ENCODE results near the gene OMA1. TPM values are rescaled to one million over a fixed set of nuclear protein-coding genes. Genes with fewer than 3 reads are reported as not detected.

OMA1 gene
- total and polyA plus RNA-seq, 8 donors: 20.5 to 28.3 (median 26.0) TPM

DNA sequence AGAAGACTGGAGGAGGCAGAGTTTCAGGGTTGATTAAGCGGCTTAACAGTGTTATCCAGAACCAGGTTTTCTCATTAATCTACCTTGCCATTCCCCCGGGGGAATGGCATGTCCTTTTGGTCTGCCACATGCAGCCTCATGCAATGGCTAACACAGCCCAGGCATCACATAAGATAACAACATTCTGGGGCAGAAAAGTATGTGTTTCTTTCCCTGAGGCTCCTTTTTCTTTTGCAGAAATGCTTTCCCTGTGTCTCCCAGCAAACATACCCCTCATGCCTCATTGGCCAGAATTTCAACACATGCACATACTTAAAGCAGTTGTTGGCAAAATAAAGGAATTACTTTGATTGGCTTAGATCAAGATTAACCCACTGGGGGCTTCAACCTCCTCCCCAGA is 98.6 kb downstream of the OMA1 start:
- no peak for ATAC-seq
- H3K27me3 ChIP-seq: no peaks in the 10 kb centered on the region
- H3K4me1 ChIP-seq: no peaks in the 10 kb centered on the region
- no peak overlapping the region for H3K4me3 ChIP-seq
- intact Hi-C loops (cut with DNase I): no loop called here
- no peaks in the 10 kb centered on the region for H3K36me3 ChIP-seq
- H3K27ac ChIP-seq: no peak overlapping the region
- no peak for DNase-seq
- no peak for TF ChIP-seq CTCF (IDR thresholded peaks at IDR 0.05)
- H3K9me3 ChIP-seq: no peaks in the 10 kb centered on the region

DNA sequence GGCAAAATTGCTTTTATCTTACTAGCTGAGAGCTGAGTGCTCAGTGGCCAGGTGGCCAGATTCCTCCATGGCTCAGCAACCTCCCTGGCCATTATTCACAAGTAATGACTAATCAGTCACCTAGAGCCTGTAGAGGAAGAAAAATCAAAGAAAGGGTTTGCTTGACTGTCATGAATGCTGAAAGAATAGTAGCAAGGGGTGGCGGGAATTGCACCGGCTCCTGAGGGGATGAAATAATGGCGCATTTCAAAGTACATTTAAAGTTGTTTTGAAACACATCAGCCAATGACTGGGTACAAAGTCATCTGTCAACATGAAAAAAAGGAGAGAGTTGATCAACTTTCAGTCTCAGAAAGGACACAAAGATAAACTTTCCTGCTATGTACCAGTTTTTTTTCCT is 99.5 kb downstream of the OMA1 start:
- DNase-seq (no peak), ATAC-seq (no peak)
- no peak overlapping the region for H3K4me3 ChIP-seq
- no peak overlapping the region for H3K27ac ChIP-seq
- no peaks in the 10 kb centered on the region for H3K9me3 ChIP-seq
- no peaks in the 10 kb centered on the region for H3K27me3 ChIP-seq
- H3K36me3 ChIP-seq: no peaks in the 10 kb centered on the region
- no peaks in the 10 kb centered on the region for H3K4me1 ChIP-seq
- intact Hi-C loops (cut with DNase I): no loop called here
- no peak for TF ChIP-seq CTCF (IDR thresholded peaks at IDR 0.05)

DNA sequence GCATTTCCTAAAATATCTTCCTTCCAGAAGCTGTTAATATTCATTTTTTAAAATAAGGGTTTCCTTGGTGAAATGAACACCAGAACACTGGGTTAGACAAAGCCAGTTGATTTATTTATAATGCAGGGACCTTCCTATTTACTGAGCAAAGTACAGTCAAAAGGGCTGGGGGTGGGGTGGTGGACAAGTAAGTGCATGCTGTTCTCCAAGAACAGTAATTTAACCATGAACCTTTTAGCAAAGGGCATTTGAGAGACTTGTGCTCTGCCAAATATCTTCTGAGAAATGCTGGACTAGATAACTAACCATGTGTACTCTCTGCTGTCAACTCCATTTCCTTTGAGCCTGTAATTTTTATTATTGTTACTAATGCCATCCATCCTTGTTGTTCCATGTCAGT is 100.2 kb downstream of the OMA1 start:
- no peak for DNase-seq
- Histone ChIP-seq H3K4me1 (no peaks in the 10 kb centered on the region), H3K27ac (no peak overlapping the region), H3K27me3 (no peaks in the 10 kb centered on the region), H3K4me3 (no peak overlapping the region), H3K9me3 (no peaks in the 10 kb centered on the region), H3K36me3 (no peaks in the 10 kb centered on the region)
- TF ChIP-seq CTCF (IDR thresholded peaks at IDR 0.05): no peak
- intact Hi-C loops (cut with DNase I): no loop called here
- ATAC-seq: no peak

DNA sequence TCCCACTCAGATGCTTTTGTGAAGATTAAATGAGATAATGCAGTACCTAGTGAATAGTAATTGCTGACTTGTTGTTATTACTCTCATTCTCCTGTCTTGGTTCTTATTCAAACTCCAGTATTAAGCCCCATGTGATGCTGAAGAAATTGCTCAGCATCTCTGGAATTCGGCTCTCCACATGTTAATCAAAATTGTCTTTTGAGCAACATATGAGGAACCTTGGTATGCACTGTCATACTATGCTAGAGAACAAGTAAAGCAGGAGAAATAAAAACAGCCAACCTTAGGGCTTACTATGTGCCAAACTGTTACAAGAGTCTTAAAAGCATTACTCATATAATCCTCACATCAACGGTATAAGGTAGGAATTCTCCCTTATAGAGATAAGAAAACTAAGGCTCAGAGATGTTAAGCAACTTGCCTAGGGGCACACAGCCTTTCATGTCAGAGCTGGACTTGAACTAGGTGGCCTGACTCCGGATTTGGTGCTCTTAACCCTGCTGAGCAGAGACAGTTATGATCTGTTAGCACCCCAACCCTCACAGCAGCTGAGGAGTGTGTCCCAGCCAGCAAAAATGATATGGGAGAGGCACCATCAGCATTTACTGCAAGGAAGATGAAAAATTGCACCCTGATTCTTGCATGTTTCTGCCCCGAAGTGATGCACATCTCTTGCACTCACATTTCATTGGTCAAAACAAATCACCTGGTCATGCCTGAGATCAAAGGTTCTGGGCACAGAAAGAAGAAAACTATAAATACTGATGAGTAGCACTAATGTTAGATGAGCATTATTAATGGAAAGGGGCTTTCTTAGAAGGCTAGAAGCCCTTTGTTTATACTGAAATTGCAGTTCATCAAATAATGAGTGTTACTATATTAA is 102.3 kb downstream of the OMA1 start:
- Histone ChIP-seq H3K36me3 (no peaks in the 10 kb centered on the region), H3K27me3 (no peaks in the 10 kb centered on the region), H3K4me3 (no peak overlapping the region), H3K27ac (no peak overlapping the region), H3K4me1 (no peaks in the 10 kb centered on the region), H3K9me3 (no peaks in the 10 kb centered on the region)
- ATAC-seq: no peak
- DNase-seq: no peak
- no peak for TF ChIP-seq CTCF (IDR thresholded peaks at IDR 0.05)
- intact Hi-C loops (cut with DNase I): no loop called here

GRCh38 chr1:58442114-58442513 is 104.4 kb downstream of the OMA1 start:
- H3K4me1 ChIP-seq: no peaks in the 10 kb centered on the region
- no peaks in the 10 kb centered on the region for H3K36me3 ChIP-seq
- no peaks in the 10 kb centered on the region for H3K27me3 ChIP-seq
- H3K4me3 ChIP-seq: no peak overlapping the region
- DNase-seq (no peak), ATAC-seq (no peak)
- no peaks in the 10 kb centered on the region for H3K9me3 ChIP-seq
- no peak for TF ChIP-seq CTCF (IDR thresholded peaks at IDR 0.05)
- H3K27ac ChIP-seq: no peak overlapping the region
- intact Hi-C loops (cut with DNase I): no loop called here
